Karpas-422 (cell line): ENCODE measurements around the gene KCNA10. TPM values are rescaled to one million over a fixed set of nuclear protein-coding genes. Genes with fewer than 3 reads are reported as not detected.

Source experiments
- DNase-seq: peaks from one replicate; pipeline ENCODE4 v3.0.0-alpha.2; 2015
- H2AFZ ChIP-seq: fragments of 200-600 bp; sonication (generic); 2 replicates; pipeline ENCODE4 v1.6.1; 2014; ENCODE audit warnings: antibody characterized with exemption, low read length, mixed read lengths
- H3K27ac ChIP-seq: fragments of 200-600 bp; sonication (generic); 2 replicates; pipeline ENCODE4 v1.5.1; 2014; ENCODE audit warnings: mild to moderate bottlenecking, low read length, moderate library complexity
- H3K27me3 ChIP-seq: fragments of 200-600 bp; sonication (generic); 2 replicates; pipeline ENCODE4 v1.6.1; 2014; ENCODE audit warnings: low read length, mixed read lengths
- H3K36me3 ChIP-seq: fragments of 200-600 bp; sonication (generic); 2 replicates; pipeline ENCODE4 v1.6.1; 2014; ENCODE audit warnings: low read length, mixed read lengths; ENCODE audit not compliant: insufficient read depth
- H3K4me1 ChIP-seq: fragments of 200-600 bp; sonication (generic); 2 replicates; pipeline ENCODE4 v1.6.1; 2014; ENCODE audit warnings: mild to moderate bottlenecking, low read length, mixed read lengths
- H3K4me2 ChIP-seq: fragments of 200-600 bp; sonication (generic); 2 replicates; pipeline ENCODE4 v1.6.1; 2014; ENCODE audit warnings: low read length, low read depth, mild to moderate bottlenecking; ENCODE audit not compliant: poor library complexity, severe bottlenecking
- H3K4me3 ChIP-seq: fragments of 200-600 bp; sonication (generic); 2 replicates; pipeline ENCODE4 v1.5.1; 2014; ENCODE audit warnings: mild to moderate bottlenecking, antibody characterized with exemption, low read length, mixed read lengths
- H3K79me2 ChIP-seq: fragments of 200-600 bp; sonication (generic); 2 replicates; pipeline ENCODE4 v1.6.1; 2014; ENCODE audit warnings: mild to moderate bottlenecking, low read length, mixed read lengths
- H3K9ac ChIP-seq: fragments of 200-600 bp; sonication (generic); 2 replicates; pipeline ENCODE4 v1.6.0; 2014; ENCODE audit warnings: low read length
- H3K9me2 ChIP-seq: fragments of 200-600 bp; sonication (generic), shearing (Covaris generic); replicated peaks from 2 replicates; pipeline ENCODE4 v1.6.0; 2014; ENCODE audit warnings: mild to moderate bottlenecking, low read length, moderate library complexity; ENCODE audit not compliant: insufficient read depth
- H3K9me3 ChIP-seq: fragments of 300-700, 200-600 bp; sonication (generic); 2 replicates; pipeline ENCODE4 v1.6.1; 2014; ENCODE audit warnings: low read length, mixed read lengths
- H4K20me1 ChIP-seq: fragments of 200-600 bp; sonication (generic); 2 replicates; pipeline ENCODE4 v1.6.1; 2014; ENCODE audit warnings: mild to moderate bottlenecking, antibody characterized with exemption, low read length, low read depth; ENCODE audit not compliant: insufficient read depth
- total RNA-seq: library from RNA; depleted of rRNA; stranded (reverse); fragments of >200 nt; shearing (Covaris generic); gene quantifications from 2 replicates; pipeline ENCODE4 v1.2.3, GENCODE V29; 2014; ENCODE audit warnings: low replicate concordance

KCNA10 gene
- total RNA-seq, 1 experiment from 2014 or later = not detected

- Histone ChIP-seq H3K36me3 (no peaks in the 10 kb centered on the region), H3K9ac (no peak overlapping the region), H2AFZ (no peak overlapping the region), H3K27me3 (no peaks in the 10 kb centered on the region), H3K4me2 (peak overlapping the region; percentile 77), H3K79me2 (no peaks in the 10 kb centered on the region), H3K4me3 (peak overlapping the region; percentile 48), H3K27ac (no peak overlapping the region), H3K9me3 (no peaks in the 10 kb centered on the region), H3K9me2 (no peaks in the 10 kb centered on the region), H3K4me1 (peaks cover 31% of the 10 kb centered on the region), H4K20me1 (no peaks in the 10 kb centered on the region)
- DNase-seq = no peak
These were observed 15.5 kb downstream of the KCNA10 start for GRCh38 chr1:110503471-110503870.

GRCh38 chr1:110502402-110503151, 16.4 kb downstream of the KCNA10 start:
- no peak overlapping the region for H3K9ac ChIP-seq
- H3K4me3 ChIP-seq = peak overlapping the region; percentile 48
- H3K36me3 ChIP-seq = no peaks in the 10 kb centered on the region
- no peak overlapping the region for H3K27ac ChIP-seq
- no peaks in the 10 kb centered on the region for H3K27me3 ChIP-seq
- no peaks in the 10 kb centered on the region for H4K20me1 ChIP-seq
- peak overlapping the region; percentile 91 for H2AFZ ChIP-seq
- peaks cover 31% of the 10 kb centered on the region for H3K4me1 ChIP-seq
- H3K9me2 ChIP-seq = no peaks in the 10 kb centered on the region
- DNase-seq = peak; percentile 84
- no peaks in the 10 kb centered on the region for H3K79me2 ChIP-seq
- peak overlapping the region; percentile 77 for H3K4me2 ChIP-seq
- H3K9me3 ChIP-seq = no peaks in the 10 kb centered on the region

DNA sequence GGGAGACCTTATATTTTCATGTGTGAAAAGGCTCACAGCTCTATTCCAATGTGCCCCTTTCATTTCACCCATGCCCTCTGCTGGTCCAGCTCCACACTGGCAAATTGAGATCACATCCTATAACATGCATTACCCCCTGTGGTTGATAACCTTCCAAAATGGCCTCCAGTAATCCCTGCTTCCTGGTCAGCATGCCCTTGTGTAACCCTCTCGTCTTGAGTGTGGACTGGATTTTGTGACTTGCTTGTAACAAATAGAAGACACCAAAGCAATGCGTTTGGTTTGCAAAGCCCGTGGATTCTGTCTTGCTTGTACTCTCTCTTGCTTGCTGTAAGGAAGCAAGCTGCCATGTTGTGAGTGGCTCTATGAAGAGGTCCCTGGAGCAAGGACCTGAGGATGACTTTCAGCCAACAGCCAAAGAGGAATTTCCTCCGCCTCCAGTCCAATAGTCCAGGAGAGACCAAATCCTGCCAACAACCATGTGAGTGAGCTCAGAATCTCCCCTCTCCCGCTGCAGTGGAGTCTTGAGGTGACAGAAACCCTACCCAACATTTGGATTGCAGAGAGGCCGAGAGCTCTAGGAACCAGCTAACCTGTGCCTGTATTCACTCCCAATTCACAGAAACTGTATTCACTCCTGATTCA, 17.4 kb downstream of the KCNA10 start:
- H3K9me3 ChIP-seq = no peaks in the 10 kb centered on the region
- peak overlapping the region; percentile 77 for H3K4me2 ChIP-seq
- H3K36me3 ChIP-seq = no peaks in the 10 kb centered on the region
- no peaks in the 10 kb centered on the region for H3K27me3 ChIP-seq
- no peak overlapping the region for H3K4me3 ChIP-seq
- H4K20me1 ChIP-seq = no peaks in the 10 kb centered on the region
- H3K9me2 ChIP-seq = no peaks in the 10 kb centered on the region
- no peaks in the 10 kb centered on the region for H3K79me2 ChIP-seq
- peaks cover 31% of the 10 kb centered on the region for H3K4me1 ChIP-seq
- H3K9ac ChIP-seq = no peak overlapping the region
- peak overlapping the region; percentile 91 for H2AFZ ChIP-seq
- H3K27ac ChIP-seq = no peak overlapping the region
- DNase-seq = no peak

DNA sequence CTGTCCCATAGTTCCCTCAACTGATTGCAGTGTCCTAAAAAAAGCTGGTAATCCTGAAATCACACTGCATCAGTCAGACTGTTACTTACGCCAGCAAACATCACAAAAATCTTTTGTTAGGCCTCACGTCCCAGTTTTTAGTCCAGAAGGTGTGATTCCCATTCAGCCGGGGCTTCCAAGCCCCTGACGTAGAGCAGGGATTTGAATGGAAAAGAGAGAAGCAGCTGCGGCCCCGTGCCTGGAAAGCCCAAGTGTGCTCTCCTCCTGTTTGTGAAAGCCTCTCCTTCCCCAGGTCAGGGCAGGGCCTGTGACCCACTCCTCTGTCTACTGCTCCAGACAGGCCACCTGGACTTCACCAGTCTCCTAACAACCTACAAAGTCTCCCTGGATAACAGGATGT, 20.7 kb downstream of the KCNA10 start:
- no peaks in the 10 kb centered on the region for H3K9me3 ChIP-seq
- no peak overlapping the region for H3K4me3 ChIP-seq
- H3K9ac ChIP-seq = no peak overlapping the region
- H3K4me1 ChIP-seq = peaks cover 18% of the 10 kb centered on the region
- H3K79me2 ChIP-seq = no peaks in the 10 kb centered on the region
- H2AFZ ChIP-seq = no peak overlapping the region
- H3K27ac ChIP-seq = no peak overlapping the region
- H3K9me2 ChIP-seq = no peaks in the 10 kb centered on the region
- H3K27me3 ChIP-seq = no peaks in the 10 kb centered on the region
- no peaks in the 10 kb centered on the region for H3K36me3 ChIP-seq
- no peak overlapping the region for H3K4me2 ChIP-seq
- DNase-seq = no peak
- H4K20me1 ChIP-seq = no peaks in the 10 kb centered on the region

GRCh38 chr1:110495926-110496600, 22.9 kb downstream of the KCNA10 start:
- no peak overlapping the region for H3K4me3 ChIP-seq
- no peaks in the 10 kb centered on the region for H3K9me3 ChIP-seq
- no peaks in the 10 kb centered on the region for H3K36me3 ChIP-seq
- H3K9me2 ChIP-seq = no peaks in the 10 kb centered on the region
- no peaks in the 10 kb centered on the region for H3K27me3 ChIP-seq
- no peak overlapping the region for H3K9ac ChIP-seq
- no peaks in the 10 kb centered on the region for H3K79me2 ChIP-seq
- H2AFZ ChIP-seq = no peak overlapping the region
- no peaks in the 10 kb centered on the region for H4K20me1 ChIP-seq
- no peak overlapping the region for H3K27ac ChIP-seq
- H3K4me2 ChIP-seq = no peak overlapping the region
- H3K4me1 ChIP-seq = no peaks in the 10 kb centered on the region
- DNase-seq = peak; percentile 93

DNA sequence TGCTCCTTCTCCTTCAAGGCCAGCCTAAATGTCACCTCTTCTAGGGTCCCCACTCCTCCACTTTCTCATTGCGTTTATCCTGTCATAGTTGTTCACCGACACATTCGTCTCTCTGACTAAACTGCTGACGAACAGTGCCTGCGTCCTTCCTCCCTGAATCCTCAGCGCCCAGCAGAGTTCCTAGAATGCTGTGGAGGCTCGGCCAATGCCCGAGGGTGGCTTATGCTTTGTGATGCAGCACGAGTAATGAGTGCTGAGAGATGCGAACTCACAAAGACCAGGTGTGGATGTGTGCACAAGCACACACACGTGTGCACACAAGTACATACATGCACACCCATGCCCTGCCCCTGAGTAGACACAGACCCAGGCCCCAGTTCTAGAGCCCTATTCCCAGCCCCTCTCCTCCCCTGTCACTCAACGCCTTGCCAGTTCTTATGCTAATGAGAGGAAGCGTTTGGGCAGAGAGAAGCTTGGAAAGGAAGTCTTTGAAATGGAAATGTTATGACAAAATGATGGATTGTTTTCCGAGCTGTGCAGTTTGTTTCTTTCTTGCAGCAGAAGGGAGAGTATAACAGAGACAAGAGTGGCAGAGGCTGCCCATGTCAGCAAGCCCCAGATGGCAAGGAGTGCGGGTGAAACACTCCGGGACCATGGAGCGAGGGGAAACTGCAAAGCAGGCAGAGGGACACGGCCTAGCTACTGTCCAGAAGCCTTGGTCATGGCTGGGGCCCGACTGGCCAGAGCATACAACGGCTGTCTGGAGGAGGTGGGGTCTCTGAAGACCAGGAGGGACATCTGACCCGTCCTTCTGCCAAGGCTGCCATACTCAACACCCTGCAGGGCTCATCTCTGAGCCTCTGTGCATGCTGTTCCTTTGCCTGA, 24.2 kb downstream of the KCNA10 start:
- Histone ChIP-seq H3K36me3 (no peaks in the 10 kb centered on the region), H2AFZ (no peak overlapping the region), H3K27me3 (no peaks in the 10 kb centered on the region), H3K4me1 (no peaks in the 10 kb centered on the region), H4K20me1 (no peaks in the 10 kb centered on the region), H3K27ac (no peak overlapping the region), H3K4me3 (no peak overlapping the region), H3K79me2 (no peaks in the 10 kb centered on the region), H3K9me2 (no peaks in the 10 kb centered on the region), H3K9me3 (no peaks in the 10 kb centered on the region), H3K9ac (no peak overlapping the region), H3K4me2 (no peak overlapping the region)
- DNase-seq = no peak

DNA sequence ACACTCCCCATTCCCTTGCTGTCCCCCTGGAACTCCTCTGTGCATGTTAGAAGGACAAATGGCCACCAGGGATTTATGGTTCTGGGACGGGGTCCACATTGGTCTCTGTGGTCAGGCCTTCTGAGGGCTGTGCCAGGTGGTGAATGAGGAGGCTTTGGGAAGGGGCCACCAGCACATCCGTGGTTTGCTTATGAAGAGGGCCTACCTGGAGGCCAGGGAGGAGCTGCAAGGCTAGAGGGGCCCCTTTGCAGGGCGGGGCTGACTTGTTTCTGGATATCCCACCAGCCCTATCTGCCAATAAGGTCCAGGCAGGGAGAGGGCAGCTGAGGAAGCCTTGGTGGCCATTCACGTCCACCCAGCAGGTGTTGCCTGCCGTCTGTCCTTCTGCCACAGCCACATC, 24.9 kb downstream of the KCNA10 start:
- H3K9ac ChIP-seq = no peak overlapping the region
- H3K9me2 ChIP-seq = no peaks in the 10 kb centered on the region
- H3K27me3 ChIP-seq = no peaks in the 10 kb centered on the region
- H3K4me2 ChIP-seq = no peak overlapping the region
- DNase-seq = no peak
- H3K27ac ChIP-seq = no peak overlapping the region
- no peak overlapping the region for H3K4me3 ChIP-seq
- H2AFZ ChIP-seq = no peak overlapping the region
- no peaks in the 10 kb centered on the region for H3K4me1 ChIP-seq
- no peaks in the 10 kb centered on the region for H3K36me3 ChIP-seq
- H4K20me1 ChIP-seq = no peaks in the 10 kb centered on the region
- H3K79me2 ChIP-seq = no peaks in the 10 kb centered on the region
- H3K9me3 ChIP-seq = no peaks in the 10 kb centered on the region
